HS-27A (cell line): ENCODE data around the gene SLIT1.

ENCODE experiments used
- DNase-seq: peaks from one replicate; pipeline ENCODE4 v3.0.0-alpha.2; 2012; ENCODE audit warnings: low read depth, missing footprints

The SLIT1 gene

GRCh38 chr10:97001183-97001991 lies 184.4 kb downstream of the SLIT1 start:
- no peak for DNase-seq

- no peak for DNase-seq
Observed at GRCh38 chr10:97000487-97001182, 185.1 kb downstream of the SLIT1 start.

GRCh38 chr10:96999987-97000386 lies 185.8 kb downstream of the SLIT1 start:
- no peak for DNase-seq

- no peak for DNase-seq
Observed at GRCh38 chr10:96999337-96999736, 186.4 kb downstream of the SLIT1 start.

GRCh38 chr10:96998329-96998888 lies 187.3 kb downstream of the SLIT1 start:
- DNase-seq, result peak; percentile 36

- no peak for DNase-seq
Observed at GRCh38 chr10:96996275-96996965, 189.3 kb downstream of the SLIT1 start.

GRCh38 chr10:96995851-96996250 lies 189.9 kb downstream of the SLIT1 start:
- DNase-seq, result no peak

- DNase-seq, result no peak
Observed at GRCh38 chr10:96992721-96993120, 193.0 kb downstream of the SLIT1 start.

- peak; percentile 29 for DNase-seq
Observed at GRCh38 chr10:96991313-96991841, 194.4 kb downstream of the SLIT1 start.

- DNase-seq, result no peak
Observed at GRCh38 chr10:96988426-96988825, 197.3 kb downstream of the SLIT1 start.

GRCh38 chr10:96987842-96988175 lies 197.9 kb downstream of the SLIT1 start:
- no peak for DNase-seq

GRCh38 chr10:96987141-96987841 lies 198.5 kb downstream of the SLIT1 start:
- no peak for DNase-seq

- DNase-seq, result no peak
Observed at GRCh38 chr10:96986200-96986856, 199.4 kb downstream of the SLIT1 start.

GRCh38 chr10:96984541-96985131 lies 201.1 kb downstream of the SLIT1 start:
- no peak for DNase-seq

- no peak for DNase-seq
Observed at GRCh38 chr10:96982149-96982930, 203.4 kb downstream of the SLIT1 start.

- no peak for DNase-seq
Observed at GRCh38 chr10:96978621-96979154, 207.1 kb downstream of the SLIT1 start.

GRCh38 chr10:96975136-96975535 lies 210.6 kb downstream of the SLIT1 start:
- no peak for DNase-seq

GRCh38 chr10:96973809-96974747 lies 211.7 kb downstream of the SLIT1 start:
- no peak for DNase-seq

GRCh38 chr10:96972264-96972663 lies 213.5 kb downstream of the SLIT1 start:
- DNase-seq, result no peak
